LNCAP (cell line): ENCODE measurements around the gene CYP2R1.

Source experiments
- TF ChIP-seq, protein P1 (sequence below): fragments of 450-650 bp; IDR thresholded peaks from 2 replicates; pipeline ENCODE4 v1.5.1; 2017; ENCODE audit warnings: mild to moderate bottlenecking

CYP2R1 gene

DNA sequence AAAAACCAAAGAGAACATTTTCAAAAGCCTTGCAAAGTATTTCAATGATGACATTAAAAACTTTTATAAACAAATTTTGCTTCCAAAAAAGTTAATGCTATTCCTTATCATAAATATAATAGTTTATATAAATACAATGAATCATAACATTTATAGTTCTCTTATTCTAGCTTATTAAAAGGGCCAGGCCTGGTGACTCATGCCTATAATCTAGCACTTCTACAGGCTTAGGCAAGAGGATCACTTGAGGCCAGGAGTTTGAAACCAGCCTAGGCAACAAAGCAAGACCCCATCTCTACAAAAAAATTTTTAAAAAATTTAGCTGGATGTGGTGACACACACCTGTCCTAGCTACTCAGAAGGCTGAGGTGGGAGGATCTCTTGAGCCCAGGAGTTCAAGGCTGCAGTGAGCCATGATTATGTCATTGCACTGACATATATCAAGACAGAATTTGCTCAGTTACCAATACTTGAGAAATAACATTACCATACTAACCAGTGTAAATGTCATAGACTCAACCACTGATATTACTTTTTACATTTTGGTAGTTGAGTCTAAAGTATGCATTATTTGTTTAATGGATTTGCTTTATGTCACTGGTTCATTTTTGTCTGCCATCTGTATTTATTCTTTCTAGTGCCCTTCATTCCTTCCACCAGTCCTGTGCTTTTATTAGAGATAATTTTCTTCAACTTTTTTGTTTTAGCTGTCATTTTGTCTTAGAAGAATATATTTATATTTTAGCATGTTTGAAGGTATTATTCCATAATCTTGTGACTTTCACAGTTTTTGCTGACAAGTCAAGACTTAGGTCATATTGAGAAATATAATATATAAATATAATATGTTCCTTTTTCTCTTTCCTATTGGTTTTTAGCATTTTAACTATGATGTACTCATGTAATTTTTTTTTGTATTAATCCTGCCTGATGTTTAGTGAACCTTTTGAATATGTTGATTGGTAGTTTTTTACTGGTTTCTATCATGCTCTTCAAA is 56.2 kb downstream of the CYP2R1 start:
- TF ChIP-seq, protein P1, sequence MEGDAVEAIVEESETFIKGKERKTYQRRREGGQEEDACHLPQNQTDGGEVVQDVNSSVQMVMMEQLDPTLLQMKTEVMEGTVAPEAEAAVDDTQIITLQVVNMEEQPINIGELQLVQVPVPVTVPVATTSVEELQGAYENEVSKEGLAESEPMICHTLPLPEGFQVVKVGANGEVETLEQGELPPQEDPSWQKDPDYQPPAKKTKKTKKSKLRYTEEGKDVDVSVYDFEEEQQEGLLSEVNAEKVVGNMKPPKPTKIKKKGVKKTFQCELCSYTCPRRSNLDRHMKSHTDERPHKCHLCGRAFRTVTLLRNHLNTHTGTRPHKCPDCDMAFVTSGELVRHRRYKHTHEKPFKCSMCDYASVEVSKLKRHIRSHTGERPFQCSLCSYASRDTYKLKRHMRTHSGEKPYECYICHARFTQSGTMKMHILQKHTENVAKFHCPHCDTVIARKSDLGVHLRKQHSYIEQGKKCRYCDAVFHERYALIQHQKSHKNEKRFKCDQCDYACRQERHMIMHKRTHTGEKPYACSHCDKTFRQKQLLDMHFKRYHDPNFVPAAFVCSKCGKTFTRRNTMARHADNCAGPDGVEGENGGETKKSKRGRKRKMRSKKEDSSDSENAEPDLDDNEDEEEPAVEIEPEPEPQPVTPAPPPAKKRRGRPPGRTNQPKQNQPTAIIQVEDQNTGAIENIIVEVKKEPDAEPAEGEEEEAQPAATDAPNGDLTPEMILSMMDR, result no peak
